SK-N-MC (cell line): ENCODE results near the gene B3GAT1.

Source experiments
- EZH2 ChIP-seq: fragments of 200-600 bp; sonication (generic); IDR thresholded peaks from one replicate; pipeline ENCODE4 v1.6.1; 2017; ENCODE audit warnings: antibody characterized with exemption
- FOXP2 ChIP-seq: optimal IDR thresholded peaks from 2 replicates; pipeline ENCODE3; 2011; ENCODE audit warnings: mild to moderate bottlenecking, moderate library complexity; ENCODE audit not compliant: insufficient read depth; ENCODE audit errors: extremely low read length, control extremely low read depth
- POLR2AphosphoS5 ChIP-seq: IDR thresholded peaks from 2 replicates; pipeline ENCODE4 v1.6.1; 2012; ENCODE audit warnings: mild to moderate bottlenecking, low read depth, low read length, borderline replicate concordance

GRCh38 chr11:134404575-134405341 lies 7.3 kb downstream of the B3GAT1 start:
- TF ChIP-seq EZH2 (no peak), POLR2AphosphoS5 (no peak), FOXP2 (no peak)
